Measurements from ENCODE around the gene FAM228B. TPM values are rescaled to one million over a fixed set of nuclear protein-coding genes. Genes with fewer than 3 reads are reported as not detected.

FAM228B gene
- total RNA-seq, 2 experiments from 2014 or later: 5.4 to 9.3 TPM

DNA sequence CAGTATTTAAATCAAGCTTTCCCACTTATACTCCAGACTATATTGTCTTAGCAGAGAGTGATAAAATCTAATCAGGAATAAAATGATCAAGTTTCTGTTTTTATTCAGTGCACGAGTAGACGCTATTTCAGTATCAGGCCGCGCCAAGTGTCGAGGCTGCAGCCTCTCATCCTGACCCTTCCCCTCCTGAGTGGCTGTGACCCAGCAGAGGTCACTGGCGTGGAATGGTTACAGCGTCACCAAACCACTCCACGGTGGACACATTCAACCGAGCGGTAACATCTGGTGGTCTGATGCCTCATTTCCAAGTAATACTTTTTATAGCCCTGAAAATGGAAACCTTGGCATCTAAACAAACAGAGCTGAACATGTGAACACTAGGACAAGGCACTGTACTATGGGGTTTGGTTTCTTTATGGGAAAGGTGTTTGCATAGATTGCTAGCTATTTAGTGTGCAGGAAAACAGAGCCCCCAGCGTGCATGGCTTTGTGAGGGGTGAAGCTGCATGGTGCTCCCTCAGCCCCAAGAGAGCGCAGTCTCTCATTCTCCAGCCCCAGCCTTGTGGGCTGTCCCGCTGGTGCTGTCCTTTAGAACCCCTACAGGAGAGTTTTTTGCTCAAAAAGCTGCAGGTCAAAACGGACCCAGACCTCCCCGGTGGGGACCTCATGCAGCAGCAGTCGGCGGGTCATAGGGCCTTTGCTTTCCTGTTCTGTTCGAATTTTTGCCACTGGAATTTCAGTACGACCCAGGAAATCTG is 79.9 kb downstream of the FAM228B start:
- H3K4me3 Mint-ChIP-seq: no peak overlapping the region
- no peak for ATAC-seq
- CTCF ChIA-PET: no interaction called here
- no peak overlapping the region for H3K27ac Mint-ChIP-seq
- peaks cover 18% of the 10 kb centered on the region for H3K36me3 Mint-ChIP-seq
- no peaks in the 10 kb centered on the region for H3K9me3 Mint-ChIP-seq (ENCODE audit: low read depth)
- DNase-seq: no peak
- H3K27me3 Mint-ChIP-seq: no peaks in the 10 kb centered on the region
- no peaks in the 10 kb centered on the region for H3K4me1 Mint-ChIP-seq

DNA sequence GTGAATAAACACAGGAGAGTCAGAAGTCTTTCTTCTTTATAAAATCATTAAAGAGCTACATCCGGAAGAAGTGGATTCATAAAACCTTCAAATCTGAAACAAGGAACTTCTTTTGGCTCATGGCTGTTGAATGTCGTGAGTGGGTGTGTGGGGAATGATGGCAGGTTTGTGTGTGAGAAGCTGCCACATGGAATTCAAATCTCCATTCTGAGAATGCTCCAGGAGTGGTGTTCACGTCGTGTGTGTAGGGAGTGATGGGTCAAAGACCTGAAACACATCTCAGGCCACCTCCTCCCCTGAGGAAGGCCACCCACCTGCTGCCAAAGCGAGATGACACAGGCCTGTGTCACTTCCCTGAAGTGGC is 80.5 kb downstream of the FAM228B start:
- Mint-ChIP-seq H3K9me3 (ENCODE audit: low read depth) (no peaks in the 10 kb centered on the region), H3K27me3 (no peaks in the 10 kb centered on the region), H3K27ac (no peak overlapping the region), H3K4me3 (no peak overlapping the region), H3K4me1 (no peaks in the 10 kb centered on the region), H3K36me3 (peaks cover 18% of the 10 kb centered on the region)
- CTCF ChIA-PET: no interaction called here
- DNase-seq (no peak), ATAC-seq (no peak)

DNA sequence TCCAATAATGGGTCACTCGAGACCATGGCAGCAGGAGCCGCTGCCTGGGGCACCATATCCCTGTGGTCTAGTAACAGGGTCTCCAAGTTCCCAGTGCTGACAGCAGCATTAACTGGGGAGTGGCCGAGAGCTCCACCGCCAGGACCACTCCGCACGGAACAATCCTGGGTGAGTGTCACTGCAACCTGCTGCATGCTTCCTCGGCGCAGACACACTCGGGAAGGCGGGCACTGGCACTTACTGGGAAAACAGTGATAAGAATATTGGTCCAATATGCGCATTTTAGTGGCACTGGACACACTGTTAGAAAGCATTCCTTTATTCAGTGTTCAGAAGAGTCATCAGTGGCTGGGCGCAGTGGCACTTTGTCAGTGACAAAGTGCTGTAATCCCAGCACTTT is 81.2 kb downstream of the FAM228B start:
- no peak for ATAC-seq
- Mint-ChIP-seq H3K36me3 (peaks cover 18% of the 10 kb centered on the region), H3K27me3 (no peaks in the 10 kb centered on the region), H3K4me1 (no peaks in the 10 kb centered on the region), H3K9me3 (ENCODE audit: low read depth) (no peaks in the 10 kb centered on the region), H3K27ac (no peak overlapping the region), H3K4me3 (no peak overlapping the region)
- CTCF ChIA-PET: no interaction called here
- DNase-seq: no peak

DNA sequence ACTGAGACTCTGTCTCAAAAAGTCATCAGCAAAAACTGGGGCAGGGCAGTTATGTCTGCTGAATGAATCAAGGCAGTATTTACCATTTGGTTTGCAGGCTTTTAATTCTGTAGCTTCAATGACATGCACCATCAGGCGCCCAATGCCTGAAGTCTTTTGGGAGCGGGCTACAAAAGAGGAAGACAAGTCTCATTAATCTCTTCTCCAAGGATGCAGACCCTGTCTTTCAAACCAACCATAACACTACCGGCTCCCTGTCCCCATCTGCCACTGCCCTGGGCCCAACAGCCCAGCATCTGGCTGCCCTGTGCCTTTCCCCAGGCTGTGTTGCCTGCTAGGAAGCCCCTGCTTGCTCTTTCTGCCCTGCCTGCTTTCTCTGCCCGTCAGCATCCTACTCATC is 81.9 kb downstream of the FAM228B start:
- H3K36me3 Mint-ChIP-seq: peaks cover 18% of the 10 kb centered on the region
- ATAC-seq (no peak), DNase-seq (no peak)
- H3K4me1 Mint-ChIP-seq: no peaks in the 10 kb centered on the region
- no peak overlapping the region for H3K4me3 Mint-ChIP-seq
- CTCF ChIA-PET: no interaction called here
- no peak overlapping the region for H3K27ac Mint-ChIP-seq
- no peaks in the 10 kb centered on the region for H3K9me3 Mint-ChIP-seq (ENCODE audit: low read depth)
- no peaks in the 10 kb centered on the region for H3K27me3 Mint-ChIP-seq

DNA sequence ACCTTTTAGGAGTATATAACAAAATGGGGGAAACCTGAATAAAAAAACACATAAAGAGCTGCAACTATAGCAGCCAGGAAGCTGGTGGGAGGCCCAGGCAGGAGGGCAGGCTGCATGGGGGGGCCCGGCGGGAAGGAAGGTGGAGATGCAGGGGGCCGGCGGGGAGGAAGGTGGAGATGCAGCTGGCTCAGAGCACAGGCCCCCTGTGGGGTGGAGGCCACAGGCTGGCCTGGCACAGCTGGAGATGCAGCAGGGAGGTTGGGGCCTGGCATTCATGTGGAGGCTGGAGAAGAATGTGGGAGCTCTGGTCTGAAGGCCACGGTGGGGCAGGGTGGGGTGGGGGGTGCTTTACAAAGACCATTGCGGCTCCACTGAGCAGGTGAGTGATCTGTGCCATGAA is 83.0 kb downstream of the FAM228B start:
- H3K4me1 Mint-ChIP-seq: no peaks in the 10 kb centered on the region
- no peaks in the 10 kb centered on the region for H3K27me3 Mint-ChIP-seq
- DNase-seq: peak; percentile 4
- CTCF ChIA-PET: no interaction called here
- peaks cover 20% of the 10 kb centered on the region for H3K36me3 Mint-ChIP-seq
- no peak overlapping the region for H3K4me3 Mint-ChIP-seq
- no peak for ATAC-seq
- H3K9me3 Mint-ChIP-seq (ENCODE audit: low read depth): no peaks in the 10 kb centered on the region
- H3K27ac Mint-ChIP-seq: no peak overlapping the region

DNA sequence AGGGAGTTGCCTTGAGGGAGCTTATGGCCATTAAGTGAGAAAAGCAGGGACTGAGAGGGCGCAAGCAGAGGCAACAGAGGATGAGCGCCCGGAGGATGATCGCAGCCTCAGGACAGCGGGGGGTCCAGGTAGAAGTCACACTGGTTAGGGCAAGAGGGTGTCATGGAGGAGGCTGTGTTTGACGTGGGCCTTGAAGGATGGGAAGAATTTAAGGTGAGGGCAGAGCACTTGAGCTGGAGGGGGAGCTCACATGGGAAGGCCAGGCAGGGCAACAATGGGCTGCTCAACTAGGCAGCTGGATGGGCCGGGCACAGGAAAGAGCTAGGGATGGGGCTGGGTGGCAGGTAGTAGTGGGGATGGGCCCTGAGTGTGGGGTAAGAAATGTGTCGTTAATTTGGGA is 83.4 kb downstream of the FAM228B start:
- H3K4me3 Mint-ChIP-seq: no peak overlapping the region
- ATAC-seq: no peak
- no peaks in the 10 kb centered on the region for H3K9me3 Mint-ChIP-seq (ENCODE audit: low read depth)
- CTCF ChIA-PET: no interaction called here
- peak; percentile 29 for DNase-seq
- H3K36me3 Mint-ChIP-seq: peaks cover 20% of the 10 kb centered on the region
- H3K27ac Mint-ChIP-seq: peak overlapping the region; percentile 51
- no peaks in the 10 kb centered on the region for H3K4me1 Mint-ChIP-seq
- no peaks in the 10 kb centered on the region for H3K27me3 Mint-ChIP-seq

DNA sequence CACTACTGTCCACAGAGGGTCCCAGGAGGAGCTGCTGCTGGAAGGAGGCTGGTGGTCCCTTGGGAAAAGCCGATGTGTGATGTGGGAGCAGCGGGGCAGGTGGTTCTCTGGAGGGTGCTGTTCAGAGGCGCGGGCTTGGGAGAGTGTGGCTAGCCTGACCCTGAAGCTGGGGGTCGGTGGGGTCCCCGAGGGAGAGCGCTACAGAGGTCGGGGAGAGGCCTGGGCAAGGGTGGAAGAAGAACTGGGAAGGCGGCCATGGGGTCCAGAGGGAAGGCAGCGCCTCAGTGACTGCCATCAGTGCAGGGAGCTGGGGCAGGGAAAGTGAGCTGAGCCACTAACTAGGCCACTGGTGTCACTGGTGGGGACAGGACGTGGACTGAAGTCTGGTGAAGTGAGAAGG is 84.1 kb downstream of the FAM228B start:
- no peaks in the 10 kb centered on the region for H3K4me1 Mint-ChIP-seq
- DNase-seq: peak; percentile 22
- H3K27me3 Mint-ChIP-seq: no peaks in the 10 kb centered on the region
- no peak for ATAC-seq
- H3K4me3 Mint-ChIP-seq: no peak overlapping the region
- CTCF ChIA-PET: no interaction called here
- peaks cover 18% of the 10 kb centered on the region for H3K36me3 Mint-ChIP-seq
- H3K9me3 Mint-ChIP-seq (ENCODE audit: low read depth): no peaks in the 10 kb centered on the region
- H3K27ac Mint-ChIP-seq: no peak overlapping the region

DNA sequence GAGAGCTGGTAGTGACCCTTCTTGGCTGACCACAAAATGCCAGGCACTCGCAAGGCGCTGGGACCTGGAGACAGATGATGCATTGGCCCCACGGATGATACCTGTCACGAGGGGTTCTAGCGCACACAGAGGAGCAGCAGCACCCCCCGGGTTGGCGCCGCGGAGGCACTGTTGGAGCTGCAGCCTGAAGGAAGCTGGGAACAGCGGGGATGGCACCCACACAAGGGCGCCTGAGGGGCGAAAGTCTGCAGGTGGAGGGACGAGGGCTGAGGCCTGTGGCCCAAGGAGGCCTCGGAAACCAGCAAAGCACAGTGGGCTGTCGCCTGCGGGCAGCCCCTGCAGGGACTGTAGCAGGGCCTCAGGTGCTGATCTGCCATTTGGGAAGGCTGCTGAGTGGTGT is 85.2 kb downstream of the FAM228B start:
- no peak for DNase-seq
- no peaks in the 10 kb centered on the region for H3K9me3 Mint-ChIP-seq (ENCODE audit: low read depth)
- H3K27ac Mint-ChIP-seq: no peak overlapping the region
- no peak overlapping the region for H3K4me3 Mint-ChIP-seq
- peaks cover 17% of the 10 kb centered on the region for H3K36me3 Mint-ChIP-seq
- no peak for ATAC-seq
- CTCF ChIA-PET: no interaction called here
- no peaks in the 10 kb centered on the region for H3K4me1 Mint-ChIP-seq
- H3K27me3 Mint-ChIP-seq: no peaks in the 10 kb centered on the region

DNA sequence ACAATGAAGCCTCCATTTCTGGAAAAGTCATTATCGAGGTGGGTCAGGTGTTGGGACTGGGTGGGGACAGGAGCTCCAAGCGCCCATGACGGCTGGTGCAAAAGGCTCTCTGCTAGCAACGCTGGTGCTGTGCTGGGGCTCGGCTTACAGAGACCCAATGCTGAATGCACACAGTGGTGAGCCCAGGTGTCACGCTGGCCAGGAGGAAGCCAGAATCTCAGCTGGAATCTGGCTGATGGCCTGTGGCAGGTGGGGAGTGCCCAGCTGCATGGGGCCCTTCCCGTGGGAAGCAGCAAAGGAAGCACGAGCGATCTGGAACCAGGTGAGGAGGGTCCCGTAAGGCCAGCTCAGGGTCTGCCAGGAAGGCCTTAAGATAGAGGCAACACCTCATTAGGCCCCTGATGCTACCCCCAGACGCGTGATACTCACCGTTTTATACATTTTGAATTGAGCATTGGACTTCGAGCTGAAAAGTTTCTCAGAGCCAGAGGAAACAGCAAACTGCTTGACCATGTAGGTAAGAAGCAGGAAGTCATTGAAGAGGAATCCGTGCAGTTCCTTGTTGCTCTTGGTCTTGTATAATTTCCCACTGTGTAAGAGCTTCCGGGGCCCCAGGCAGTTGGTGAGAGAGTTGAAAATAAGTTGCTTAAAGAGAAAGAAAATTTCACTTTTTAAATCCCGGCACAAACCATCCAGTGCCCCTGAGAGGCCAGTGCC is 86.3 kb downstream of the FAM228B start:
- DNase-seq (no peak), ATAC-seq (no peak)
- Mint-ChIP-seq H3K9me3 (ENCODE audit: low read depth) (no peaks in the 10 kb centered on the region), H3K36me3 (peaks cover 8% of the 10 kb centered on the region), H3K4me3 (no peak overlapping the region), H3K27me3 (no peaks in the 10 kb centered on the region), H3K4me1 (no peaks in the 10 kb centered on the region), H3K27ac (no peak overlapping the region)
- CTCF ChIA-PET: no interaction called here

DNA sequence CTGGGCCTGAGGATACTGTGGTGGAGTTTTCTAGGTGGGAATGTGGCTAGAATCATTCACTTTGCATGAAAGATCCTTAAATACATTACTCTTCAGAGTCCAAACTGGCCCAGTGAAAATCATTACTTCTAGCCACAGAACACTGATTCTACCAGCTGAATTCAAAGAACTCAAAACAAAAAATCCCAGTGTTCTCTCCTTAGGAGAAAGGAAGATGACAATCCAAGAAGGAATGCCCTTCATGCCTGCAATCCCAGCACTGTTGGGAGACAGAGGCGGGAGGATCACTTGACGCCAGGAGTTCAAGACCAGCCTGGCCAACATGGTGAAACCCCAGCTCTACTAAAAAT is 86.8 kb downstream of the FAM228B start:
- Mint-ChIP-seq H3K27ac (no peak overlapping the region), H3K36me3 (peaks cover 10% of the 10 kb centered on the region), H3K9me3 (ENCODE audit: low read depth) (no peaks in the 10 kb centered on the region), H3K4me1 (peaks cover 3% of the 10 kb centered on the region), H3K4me3 (no peak overlapping the region), H3K27me3 (no peaks in the 10 kb centered on the region)
- ATAC-seq (no peak), DNase-seq (no peak)
- CTCF ChIA-PET: no interaction called here

DNA sequence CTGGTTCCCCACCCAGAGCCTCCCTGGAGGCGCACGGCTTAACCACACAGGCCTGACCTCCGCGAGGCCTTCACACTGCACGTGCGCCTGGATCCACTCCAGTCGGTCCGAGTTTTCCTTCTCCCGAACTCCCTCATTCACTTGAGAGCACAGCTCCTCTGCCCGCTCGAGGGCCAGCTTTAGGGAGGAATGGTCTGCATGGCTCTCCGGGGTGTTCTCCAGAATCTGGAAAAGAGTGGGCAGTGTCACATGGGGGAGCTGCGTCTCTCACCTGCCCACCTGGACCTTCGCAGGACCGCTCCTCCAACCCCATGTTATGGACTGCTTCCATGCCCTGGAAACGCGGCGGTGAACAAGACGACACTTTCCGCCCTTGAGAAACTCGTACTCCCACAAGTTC is 87.5 kb downstream of the FAM228B start:
- peaks cover 9% of the 10 kb centered on the region for H3K36me3 Mint-ChIP-seq
- DNase-seq: peak; percentile 33
- H3K4me1 Mint-ChIP-seq: peaks cover 4% of the 10 kb centered on the region
- CTCF ChIA-PET: no interaction called here
- no peaks in the 10 kb centered on the region for H3K27me3 Mint-ChIP-seq
- no peaks in the 10 kb centered on the region for H3K9me3 Mint-ChIP-seq (ENCODE audit: low read depth)
- H3K27ac Mint-ChIP-seq: no peak overlapping the region
- H3K4me3 Mint-ChIP-seq: no peak overlapping the region
- ATAC-seq: no peak

DNA sequence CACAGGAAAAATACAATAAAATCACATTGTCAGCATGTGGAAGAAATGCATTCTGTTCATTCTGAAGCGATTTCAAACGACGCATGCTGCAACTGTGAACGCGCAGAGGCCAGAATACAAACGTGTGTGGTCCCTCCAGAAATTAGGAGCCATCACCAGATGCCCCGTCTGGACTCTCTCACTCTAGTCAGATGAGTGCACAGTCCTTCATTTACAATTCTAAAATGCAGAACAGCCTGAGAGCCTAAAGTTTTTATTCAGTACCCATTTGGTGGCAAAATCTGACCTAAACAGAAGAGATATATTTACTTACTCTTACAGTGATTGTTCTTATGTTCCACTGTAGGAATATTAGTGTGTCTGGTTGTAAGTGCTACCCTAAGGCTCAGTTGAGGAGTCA is 88.1 kb downstream of the FAM228B start:
- H3K4me3 Mint-ChIP-seq: no peak overlapping the region
- DNase-seq: peak; percentile 26
- peaks cover 4% of the 10 kb centered on the region for H3K4me1 Mint-ChIP-seq
- ATAC-seq: no peak
- no peaks in the 10 kb centered on the region for H3K9me3 Mint-ChIP-seq (ENCODE audit: low read depth)
- CTCF ChIA-PET: no interaction called here
- H3K36me3 Mint-ChIP-seq: peaks cover 10% of the 10 kb centered on the region
- no peak overlapping the region for H3K27ac Mint-ChIP-seq
- no peaks in the 10 kb centered on the region for H3K27me3 Mint-ChIP-seq

DNA sequence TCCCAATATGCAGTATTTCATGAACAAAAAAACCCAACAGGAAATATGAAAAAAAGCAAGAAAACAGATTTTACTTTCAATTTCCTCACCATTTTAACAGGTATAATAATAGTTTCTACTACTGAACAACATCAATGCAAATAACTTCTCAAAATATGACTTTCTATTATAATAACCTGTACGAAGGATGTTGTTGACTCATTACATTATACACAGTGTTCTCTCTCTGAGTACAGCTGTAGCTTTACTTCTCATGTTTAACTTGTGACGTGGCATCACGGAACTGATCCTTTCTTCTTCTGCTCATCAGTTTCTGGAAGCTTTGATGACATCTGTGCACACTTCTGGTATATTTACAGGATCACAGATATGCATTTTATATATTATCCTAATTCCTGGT is 91.6 kb downstream of the FAM228B start:
- Mint-ChIP-seq H3K4me3 (no peak overlapping the region), H3K9me3 (ENCODE audit: low read depth) (no peaks in the 10 kb centered on the region), H3K27ac (peak overlapping the region; percentile 13), H3K36me3 (peaks cover 10% of the 10 kb centered on the region), H3K4me1 (peaks cover 4% of the 10 kb centered on the region), H3K27me3 (no peaks in the 10 kb centered on the region)
- peak; percentile 41 for DNase-seq
- ATAC-seq: peak; percentile 81
- CTCF ChIA-PET: interaction anchor here (1.2 kb wide), 1 partner anchor 130 kb away, joined by 5 read pairs; the partner anchor contains the start of gene TP53I3

Measured in activated CD8-positive, alpha-beta memory T cell treated with anti-CD3 and anti-CD28 coated beads, Interleukin-2, amount 10 ng/mL, durations not matched to agents 7 days and 5 days (primary cell).